ENCODE measurements around the gene GLB1L2.

DNA sequence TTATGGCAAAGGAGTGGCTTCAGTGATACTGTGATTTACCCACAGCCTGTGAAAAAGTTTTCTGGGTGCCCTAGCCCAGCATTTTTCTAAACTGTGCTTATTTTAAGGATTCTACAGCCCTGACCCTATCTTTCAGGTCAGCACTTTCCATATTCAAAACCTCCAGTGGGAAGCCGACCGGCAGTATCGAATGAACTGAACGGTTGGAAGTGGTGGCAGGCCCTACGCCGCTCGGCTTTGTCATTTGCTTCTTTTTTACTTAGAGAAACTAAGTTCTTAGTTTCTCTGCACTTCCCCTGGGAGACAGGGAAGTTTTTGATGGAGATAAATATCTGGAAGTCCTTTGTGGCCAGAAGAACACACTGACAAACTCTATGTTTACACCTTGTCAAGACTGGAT, 994 bp downstream of the GLB1L2 start:
- TF ChIP-seq, protein P1, sequence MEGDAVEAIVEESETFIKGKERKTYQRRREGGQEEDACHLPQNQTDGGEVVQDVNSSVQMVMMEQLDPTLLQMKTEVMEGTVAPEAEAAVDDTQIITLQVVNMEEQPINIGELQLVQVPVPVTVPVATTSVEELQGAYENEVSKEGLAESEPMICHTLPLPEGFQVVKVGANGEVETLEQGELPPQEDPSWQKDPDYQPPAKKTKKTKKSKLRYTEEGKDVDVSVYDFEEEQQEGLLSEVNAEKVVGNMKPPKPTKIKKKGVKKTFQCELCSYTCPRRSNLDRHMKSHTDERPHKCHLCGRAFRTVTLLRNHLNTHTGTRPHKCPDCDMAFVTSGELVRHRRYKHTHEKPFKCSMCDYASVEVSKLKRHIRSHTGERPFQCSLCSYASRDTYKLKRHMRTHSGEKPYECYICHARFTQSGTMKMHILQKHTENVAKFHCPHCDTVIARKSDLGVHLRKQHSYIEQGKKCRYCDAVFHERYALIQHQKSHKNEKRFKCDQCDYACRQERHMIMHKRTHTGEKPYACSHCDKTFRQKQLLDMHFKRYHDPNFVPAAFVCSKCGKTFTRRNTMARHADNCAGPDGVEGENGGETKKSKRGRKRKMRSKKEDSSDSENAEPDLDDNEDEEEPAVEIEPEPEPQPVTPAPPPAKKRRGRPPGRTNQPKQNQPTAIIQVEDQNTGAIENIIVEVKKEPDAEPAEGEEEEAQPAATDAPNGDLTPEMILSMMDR (conservative IDR thresholded peaks at IDR 0.05 in 1 of 2, IDR thresholded peaks at IDR 0.05 in 1 of 2; ENCODE audit: low read depth in 1 of 2, low read length in 2 of 2): no peak
- TF ChIP-seq EZH2 (IDR thresholded peaks at IDR 0.05; ENCODE audit: low read length, missing control alignments): no peak
